DOHH2 (cell line): ENCODE results near the gene UBAC2.
A peak's percentile ranks its signal among the peaks of the same experiment; 100 is the strongest.

Source experiments
- H3F3A ChIP-seq: fragments of 200-600 bp; sonication (generic), shearing (Covaris generic); 2 replicates; pipeline ENCODE4 v1.6.0; 2016; ENCODE audit warnings: antibody characterized with exemption, mild to moderate bottlenecking; ENCODE audit not compliant: control insufficient read depth, insufficient read depth
- H3K27ac ChIP-seq: fragments of 200-600 bp; sonication (generic); 2 replicates; pipeline ENCODE4 v1.5.1; 2014; ENCODE audit warnings: low read depth, mild to moderate bottlenecking, low read length, moderate library complexity
- H3K27me3 ChIP-seq: fragments of 200-600 bp; sonication (generic); 2 replicates; pipeline ENCODE4 v1.6.1; 2014; ENCODE audit warnings: mild to moderate bottlenecking, low read length, mixed read lengths; ENCODE audit not compliant: control insufficient read depth
- H3K36me3 ChIP-seq: fragments of 200-600 bp; sonication (generic); 2 replicates; pipeline ENCODE4 v1.6.1; 2014; ENCODE audit warnings: mild to moderate bottlenecking, low read length, moderate library complexity, mixed read lengths; ENCODE audit not compliant: control insufficient read depth
- H3K4me1 ChIP-seq: fragments of 200-600 bp; sonication (generic); 2 replicates; pipeline ENCODE4 v1.6.1; 2014; ENCODE audit warnings: mild to moderate bottlenecking, low read length, mixed read lengths; ENCODE audit not compliant: control insufficient read depth
- H3K4me2 ChIP-seq: fragments of 200-600 bp; sonication (generic); 2 replicates; pipeline ENCODE4 v1.6.0; 2014; ENCODE audit warnings: mild to moderate bottlenecking, low read length, moderate library complexity
- H3K4me3 ChIP-seq: fragments of 200-600 bp; sonication (generic); 2 replicates; pipeline ENCODE4 v1.5.1; 2014; ENCODE audit warnings: mild to moderate bottlenecking, low read length, mixed read lengths
- H3K79me2 ChIP-seq: fragments of 200-600 bp; sonication (generic); 2 replicates; pipeline ENCODE4 v1.6.1; 2014; ENCODE audit warnings: mild to moderate bottlenecking, low read length, mixed read lengths; ENCODE audit not compliant: control insufficient read depth
- H3K9me2 ChIP-seq: fragments of 200-600 bp; sonication (generic); replicated peaks from 2 replicates; pipeline ENCODE4 v1.6.1; 2014; ENCODE audit warnings: mild to moderate bottlenecking, low read length, mixed read lengths; ENCODE audit not compliant: control insufficient read depth
- H3K9me3 ChIP-seq: fragments of 200-600 bp; sonication (generic); 2 replicates; pipeline ENCODE4 v1.6.1; 2014; ENCODE audit warnings: antibody characterized with exemption, low read length, mixed read lengths; ENCODE audit not compliant: control insufficient read depth, insufficient read depth
- H4K20me1 ChIP-seq: fragments of 200-600 bp; sonication (generic); 2 replicates; pipeline ENCODE4 v1.6.0; 2014; ENCODE audit warnings: low read depth, mild to moderate bottlenecking, antibody characterized with exemption, low read length, moderate library complexity; ENCODE audit not compliant: control insufficient read depth, insufficient read depth
- CTCF ChIP-seq: fragments of 200-600 bp; sonication (generic); IDR thresholded peaks from one replicate; pipeline ENCODE4 v1.5.1; 2014; ENCODE audit warnings: antibody characterized with exemption, mild to moderate bottlenecking, low read depth, low read length; ENCODE audit not compliant: poor library complexity, severe bottlenecking
- EZH2phosphoT487 ChIP-seq: fragments of 200-600 bp; sonication (generic); IDR thresholded peaks from 2 replicates; pipeline ENCODE4 v1.6.1; 2017; ENCODE audit warnings: borderline replicate concordance, mild to moderate bottlenecking, antibody characterized with exemption, low read length, moderate library complexity, mixed read lengths

Gene UBAC2

GRCh38 chr13:99223587-99223986, 22.9 kb downstream of the UBAC2 start:
- Histone ChIP-seq H3K36me3 (peaks cover 14% of the 10 kb centered on the region), H3K27me3 (no peaks in the 10 kb centered on the region), H3K4me2 (peak overlapping the region; percentile 60), H4K20me1 (peaks cover 24% of the 10 kb centered on the region; the same call in 1 of the 2 replicates), H3F3A (peaks cover 5% of the 10 kb centered on the region), H3K4me3 (peak overlapping the region; percentile 37), H3K9me2 (no peaks in the 10 kb centered on the region), H3K79me2 (peaks cover 98% of the 10 kb centered on the region), H3K9me3 (no peaks in the 10 kb centered on the region), H3K27ac (peak overlapping the region; percentile 7; the same call in 1 of the 2 replicates), H3K4me1 (peaks cover 100% of the 10 kb centered on the region)
- no peak for TF ChIP-seq CTCF
- TF ChIP-seq EZH2phosphoT487, result no peak

- peaks cover 8% of the 10 kb centered on the region for H3F3A ChIP-seq
- H3K4me2 ChIP-seq, result peak overlapping the region; percentile 60
- no peaks in the 10 kb centered on the region for H3K27me3 ChIP-seq
- H3K4me1 ChIP-seq, result peaks cover 100% of the 10 kb centered on the region
- H3K36me3 ChIP-seq, result peaks cover 14% of the 10 kb centered on the region
- H4K20me1 ChIP-seq, result peaks cover 24% of the 10 kb centered on the region; the same call in 1 of the 2 replicates
- no peaks in the 10 kb centered on the region for H3K9me2 ChIP-seq
- peak overlapping the region; percentile 7; the same call in 1 of the 2 replicates for H3K27ac ChIP-seq
- peaks cover 97% of the 10 kb centered on the region for H3K79me2 ChIP-seq
- TF ChIP-seq CTCF, result no peak
- no peak for TF ChIP-seq EZH2phosphoT487
- H3K4me3 ChIP-seq, result peak overlapping the region; percentile 37
- H3K9me3 ChIP-seq, result no peaks in the 10 kb centered on the region
Measured at GRCh38 chr13:99224021-99224420, 23.4 kb downstream of the UBAC2 start.

- H3K27me3 ChIP-seq, result no peaks in the 10 kb centered on the region
- H3K4me1 ChIP-seq, result peaks cover 100% of the 10 kb centered on the region
- H3K4me3 ChIP-seq, result peak overlapping the region; percentile 24; the same call in 1 of the 2 replicates
- no peaks in the 10 kb centered on the region for H3K9me2 ChIP-seq
- H3K36me3 ChIP-seq, result peaks cover 14% of the 10 kb centered on the region
- peaks cover 21% of the 10 kb centered on the region; the same call in 1 of the 2 replicates for H4K20me1 ChIP-seq
- TF ChIP-seq EZH2phosphoT487 (no peak), CTCF (no peak)
- no peaks in the 10 kb centered on the region for H3K9me3 ChIP-seq
- no peak overlapping the region for H3K27ac ChIP-seq
- H3K4me2 ChIP-seq, result peak overlapping the region; percentile 60
- H3K79me2 ChIP-seq, result peaks cover 97% of the 10 kb centered on the region
- H3F3A ChIP-seq, result peaks cover 17% of the 10 kb centered on the region
Measured at GRCh38 chr13:99225078-99225477, 24.4 kb downstream of the UBAC2 start.
